Measurements from ENCODE around the gene KCNK15. TPM values are rescaled to one million over a fixed set of nuclear protein-coding genes. Genes with fewer than 3 reads are reported as not detected.

The KCNK15 gene
- total RNA-seq, 1 experiment from 2014 or later: 0.33 TPM

GRCh38 chr20:44706301-44707017 is 39.2 kb upstream of the KCNK15 start:
- no peaks in the 10 kb centered on the region for H3K9me3 ChIP-seq (ENCODE audit: control insufficient read depth, low read depth, low read length)

More at GRCh38 chr20:44706301-44707017, 39.2 kb upstream of the KCNK15 start:
- H3T11ph ChIP-seq (ENCODE audit: low read length): no peak overlapping the region
- H4K5ac ChIP-seq (ENCODE audit: insufficient read length, low read depth, low read length): no peak overlapping the region
- no peak overlapping the region for H3K23ac ChIP-seq (ENCODE audit: insufficient read length, low read depth, low read length)
- H3K18ac ChIP-seq (ENCODE audit: insufficient read length, low read depth, low read length): no peak overlapping the region
- no peaks in the 10 kb centered on the region for H4K20me1 ChIP-seq (ENCODE audit: control insufficient read depth, insufficient read depth, insufficient read length)
- H3K4me1 ChIP-seq (ENCODE audit: insufficient read depth, low read length): peaks cover 2% of the 10 kb centered on the region; the same call in 1 of the 2 replicates
- no peak overlapping the region for H4K8ac ChIP-seq (replicated peaks; ENCODE audit: insufficient read length, low read depth, low read length)
- no peak overlapping the region for H2AK5ac ChIP-seq (ENCODE audit: insufficient read length, low read length)
- no peaks in the 10 kb centered on the region for H3K79me2 ChIP-seq (ENCODE audit: insufficient read depth, low read length)
- peaks cover 4 to 18% of the 10 kb centered on the region in 2 experiments for H3K4me1 Mint-ChIP-seq
- H3K56ac ChIP-seq (ENCODE audit: insufficient read length, low read depth, low read length): no peak overlapping the region
- no peaks in the 10 kb centered on the region for H3K27me3 Mint-ChIP-seq (ENCODE audit: low read depth)
- no peaks in the 10 kb centered on the region for H3K9me3 Mint-ChIP-seq
- no peaks in the 10 kb centered on the region; a peak in 1 of 7 replicates for H3K36me3 Mint-ChIP-seq (ENCODE audit: insufficient read depth in 1 of 3, low read depth in 3 of 3)
- H2BK120ac ChIP-seq (ENCODE audit: low read depth, low read length, poor library complexity, severe bottlenecking): no peak overlapping the region
- WGBS (ENCODE audit: extremely low coverage, insufficient read length, low lambda C conversion rate): no CpG with 5 or more reads among the region's 10 CpGs
- H4K91ac ChIP-seq (ENCODE audit: insufficient read length, low read depth, low read length): no peak overlapping the region
- H2BK20ac ChIP-seq (ENCODE audit: low read depth, low read length, poor library complexity, severe bottlenecking): no peak overlapping the region
- H3K4ac ChIP-seq (ENCODE audit: low read depth, low read length): no peak overlapping the region
- no peaks in the 10 kb centered on the region for H3K27me3 ChIP-seq (ENCODE audit: insufficient read depth, low read length)
- H3K4me3 Mint-ChIP-seq: no peak overlapping the region
- no peak overlapping the region; a peak in 1 of 7 replicates for H3K27ac Mint-ChIP-seq
- TF ChIP-seq, protein P1, sequence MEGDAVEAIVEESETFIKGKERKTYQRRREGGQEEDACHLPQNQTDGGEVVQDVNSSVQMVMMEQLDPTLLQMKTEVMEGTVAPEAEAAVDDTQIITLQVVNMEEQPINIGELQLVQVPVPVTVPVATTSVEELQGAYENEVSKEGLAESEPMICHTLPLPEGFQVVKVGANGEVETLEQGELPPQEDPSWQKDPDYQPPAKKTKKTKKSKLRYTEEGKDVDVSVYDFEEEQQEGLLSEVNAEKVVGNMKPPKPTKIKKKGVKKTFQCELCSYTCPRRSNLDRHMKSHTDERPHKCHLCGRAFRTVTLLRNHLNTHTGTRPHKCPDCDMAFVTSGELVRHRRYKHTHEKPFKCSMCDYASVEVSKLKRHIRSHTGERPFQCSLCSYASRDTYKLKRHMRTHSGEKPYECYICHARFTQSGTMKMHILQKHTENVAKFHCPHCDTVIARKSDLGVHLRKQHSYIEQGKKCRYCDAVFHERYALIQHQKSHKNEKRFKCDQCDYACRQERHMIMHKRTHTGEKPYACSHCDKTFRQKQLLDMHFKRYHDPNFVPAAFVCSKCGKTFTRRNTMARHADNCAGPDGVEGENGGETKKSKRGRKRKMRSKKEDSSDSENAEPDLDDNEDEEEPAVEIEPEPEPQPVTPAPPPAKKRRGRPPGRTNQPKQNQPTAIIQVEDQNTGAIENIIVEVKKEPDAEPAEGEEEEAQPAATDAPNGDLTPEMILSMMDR (conservative IDR thresholded peaks at IDR 0.05): no peak
- H2BK5ac ChIP-seq (ENCODE audit: insufficient read length, low read length): no peak overlapping the region
- no peak overlapping the region for H2BK15ac ChIP-seq (ENCODE audit: low read depth, low read length)
- H2BK12ac ChIP-seq (ENCODE audit: insufficient read length, low read depth, low read length): no peak overlapping the region
- no peak overlapping the region for H3K9ac ChIP-seq (ENCODE audit: extremely low read depth, insufficient read length, low read length)
- H3K14ac ChIP-seq (ENCODE audit: insufficient read depth, low read length): no peak overlapping the region
- H3K23me2 ChIP-seq (ENCODE audit: insufficient read length, low read depth, low read length, poor library complexity, severe bottlenecking): no peaks in the 10 kb centered on the region
- H3K27ac ChIP-seq (ENCODE audit: insufficient read length, low read depth, low read length): no peak overlapping the region
- H3K4me2 ChIP-seq (ENCODE audit: insufficient read depth, insufficient read length, low read length): no peak overlapping the region
- DNase-seq: no peak
- H2AFZ ChIP-seq (ENCODE audit: low read length): no peak overlapping the region
- no peaks in the 10 kb centered on the region for H3K79me1 ChIP-seq (ENCODE audit: insufficient read depth, low read depth, low read length, poor library complexity, severe bottlenecking)
